ENCODE data around the gene KIF25.

KIF25 gene

GRCh38 chr6:168017629-168018028 is 20.2 kb downstream of the KIF25 start:
- no peak for DNase-seq

GRCh38 chr6:168018664-168019063 is 21.2 kb downstream of the KIF25 start:
- ATAC-seq (no peak), DNase-seq (no peak)

More at GRCh38 chr6:168017629-168018028, 20.2 kb downstream of the KIF25 start:
- no peak for ATAC-seq

- no peak for ATAC-seq
Observed at GRCh38 chr6:168020242-168020641, 22.8 kb downstream of the KIF25 start.

GRCh38 chr6:168021581-168021980 is 24.1 kb downstream of the KIF25 start:
- ATAC-seq: no peak
- no peak for DNase-seq

More at GRCh38 chr6:168020242-168020641, 22.8 kb downstream of the KIF25 start:
- DNase-seq: no peak

GRCh38 chr6:168022488-168023321 is 25.2 kb downstream of the KIF25 start:
- DNase-seq: no peak
- ATAC-seq: no peak

- ATAC-seq (no peak), DNase-seq (no peak)
Observed at GRCh38 chr6:168024951-168025510, 27.6 kb downstream of the KIF25 start.

- no peak for ATAC-seq
- DNase-seq: no peak
Observed at GRCh38 chr6:168025831-168026710, 28.6 kb downstream of the KIF25 start.

GRCh38 chr6:168026925-168027324 is 29.5 kb downstream of the KIF25 start:
- no peak for DNase-seq
- ATAC-seq: no peak

GRCh38 chr6:168027521-168027920 is 30.1 kb downstream of the KIF25 start:
- ATAC-seq (no peak), DNase-seq (no peak)

GRCh38 chr6:168028181-168028580 is 30.7 kb downstream of the KIF25 start:
- DNase-seq: no peak
- ATAC-seq: no peak

GRCh38 chr6:168029459-168030217 is 32.2 kb downstream of the KIF25 start:
- no peak for DNase-seq
- no peak for ATAC-seq

- ATAC-seq: no peak
- DNase-seq: no peak
Observed at GRCh38 chr6:168030218-168030746, 32.8 kb downstream of the KIF25 start.

- DNase-seq (no peak), ATAC-seq (no peak)
Observed at GRCh38 chr6:168030908-168031307, 33.4 kb downstream of the KIF25 start.

- DNase-seq: no peak
- no peak for ATAC-seq
Observed at GRCh38 chr6:168031411-168031971, 34.0 kb downstream of the KIF25 start.

GRCh38 chr6:168032005-168032760 is 34.7 kb downstream of the KIF25 start:
- DNase-seq: no peak
- ATAC-seq: no peak

GRCh38 chr6:168033791-168034190 is 36.3 kb downstream of the KIF25 start:
- no peak for ATAC-seq
- no peak for DNase-seq

GRCh38 chr6:168034537-168034936 is 37.1 kb downstream of the KIF25 start:
- no peak for DNase-seq
- ATAC-seq: no peak

- ATAC-seq (no peak), DNase-seq (no peak)
Observed at GRCh38 chr6:168035098-168035660, 37.7 kb downstream of the KIF25 start.

- no peak for DNase-seq
- no peak for ATAC-seq
Observed at GRCh38 chr6:168035661-168036545, 38.4 kb downstream of the KIF25 start.
